C4-2B (cell line): ENCODE data around the gene SORBS2.

Experiments used
- H3K27ac ChIP-seq: fragments of 450-650 bp; 2 replicates; pipeline ENCODE4 v1.5.1; 2017
- ZFX ChIP-seq: fragments of 450-650 bp; IDR thresholded peaks from 2 replicates; pipeline ENCODE4 v1.6.1; 2017
- TF ChIP-seq, protein P1 (sequence below): fragments of 450-650 bp; conservative IDR thresholded peaks from 2 replicates; pipeline ENCODE4 v1.5.1; 2017; ENCODE audit warnings: mild to moderate bottlenecking

SORBS2 gene

DNA sequence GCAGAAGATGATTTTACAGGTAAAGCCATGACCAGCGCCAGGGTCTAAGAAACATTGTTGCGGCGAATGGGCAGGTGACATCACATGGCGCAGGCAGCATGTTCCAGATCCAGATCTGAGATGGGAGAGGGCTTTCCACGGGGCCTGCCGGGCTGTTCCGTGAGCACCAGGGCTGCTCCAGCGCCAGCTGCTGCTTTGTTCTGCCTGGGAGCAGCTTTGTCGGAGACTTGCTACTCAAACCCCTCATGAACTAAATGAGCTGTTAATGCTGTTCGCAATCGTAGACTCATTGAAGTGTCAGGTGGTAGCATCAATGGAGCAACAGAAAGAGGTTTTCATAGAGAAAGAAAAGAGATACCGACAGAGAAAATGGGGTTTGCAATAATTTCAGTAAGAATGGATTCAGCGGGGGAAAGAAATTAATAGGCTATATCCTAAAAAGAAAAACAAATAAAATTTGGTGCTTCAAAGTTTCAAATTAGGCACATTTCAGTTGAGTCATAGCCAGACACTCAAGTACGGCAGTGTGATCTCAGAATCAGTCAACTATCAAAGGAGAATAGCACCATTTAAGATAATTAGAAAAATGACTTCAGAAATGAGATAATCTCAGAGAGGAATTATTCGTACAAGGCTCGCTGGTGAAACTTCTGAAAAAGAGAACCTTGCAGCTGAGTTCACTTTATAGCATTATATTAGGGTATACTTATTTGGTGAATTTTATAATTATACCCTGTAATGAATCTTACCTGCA is 23.9 kb downstream of the SORBS2 start:
- TF ChIP-seq, protein P1, sequence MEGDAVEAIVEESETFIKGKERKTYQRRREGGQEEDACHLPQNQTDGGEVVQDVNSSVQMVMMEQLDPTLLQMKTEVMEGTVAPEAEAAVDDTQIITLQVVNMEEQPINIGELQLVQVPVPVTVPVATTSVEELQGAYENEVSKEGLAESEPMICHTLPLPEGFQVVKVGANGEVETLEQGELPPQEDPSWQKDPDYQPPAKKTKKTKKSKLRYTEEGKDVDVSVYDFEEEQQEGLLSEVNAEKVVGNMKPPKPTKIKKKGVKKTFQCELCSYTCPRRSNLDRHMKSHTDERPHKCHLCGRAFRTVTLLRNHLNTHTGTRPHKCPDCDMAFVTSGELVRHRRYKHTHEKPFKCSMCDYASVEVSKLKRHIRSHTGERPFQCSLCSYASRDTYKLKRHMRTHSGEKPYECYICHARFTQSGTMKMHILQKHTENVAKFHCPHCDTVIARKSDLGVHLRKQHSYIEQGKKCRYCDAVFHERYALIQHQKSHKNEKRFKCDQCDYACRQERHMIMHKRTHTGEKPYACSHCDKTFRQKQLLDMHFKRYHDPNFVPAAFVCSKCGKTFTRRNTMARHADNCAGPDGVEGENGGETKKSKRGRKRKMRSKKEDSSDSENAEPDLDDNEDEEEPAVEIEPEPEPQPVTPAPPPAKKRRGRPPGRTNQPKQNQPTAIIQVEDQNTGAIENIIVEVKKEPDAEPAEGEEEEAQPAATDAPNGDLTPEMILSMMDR, result no peak
- TF ChIP-seq ZFX, result no peak
- no peak overlapping the region for H3K27ac ChIP-seq

DNA sequence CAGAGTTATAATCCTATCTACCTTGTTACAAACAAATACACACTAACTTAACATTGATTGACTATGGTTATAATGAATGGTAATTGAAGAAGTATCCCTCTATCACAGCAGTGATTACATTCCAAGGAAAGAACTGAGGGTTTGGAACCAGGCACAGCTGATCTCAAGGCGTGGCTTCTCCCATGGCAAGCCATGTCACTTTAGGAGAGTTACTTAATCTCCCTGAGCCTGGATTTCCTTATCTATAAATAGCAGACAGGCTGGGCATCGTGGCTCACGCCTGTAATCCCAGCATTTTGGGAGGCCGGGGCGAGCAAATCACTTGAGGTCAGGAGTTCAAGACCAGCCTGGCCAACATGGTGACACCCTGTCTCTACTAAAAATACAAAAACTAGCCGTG is 25.6 kb downstream of the SORBS2 start:
- TF ChIP-seq, protein P1, result no peak
- TF ChIP-seq ZFX, result no peak
- no peak overlapping the region for H3K27ac ChIP-seq

DNA sequence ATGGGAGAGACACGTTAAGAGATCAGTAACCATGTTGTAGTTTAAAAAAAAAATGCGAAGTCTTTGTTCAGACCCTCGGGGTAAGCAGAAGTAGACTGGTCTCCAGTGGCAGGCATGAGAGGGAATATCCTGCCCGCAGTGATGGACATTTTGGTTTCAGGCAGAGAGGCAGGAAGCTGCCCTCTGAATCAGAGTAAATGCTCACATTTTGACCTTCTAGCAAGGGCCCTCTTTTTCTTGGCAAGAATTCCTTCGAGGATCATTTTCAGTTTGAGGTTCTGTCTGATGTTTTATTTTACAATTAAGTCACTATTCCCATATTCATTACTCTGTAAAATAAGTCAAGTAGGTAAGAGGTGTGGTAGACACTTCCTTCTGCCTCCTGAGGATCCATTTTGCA is 28.4 kb downstream of the SORBS2 start:
- TF ChIP-seq ZFX, result no peak
- TF ChIP-seq, protein P1, result no peak
- no peak overlapping the region for H3K27ac ChIP-seq

DNA sequence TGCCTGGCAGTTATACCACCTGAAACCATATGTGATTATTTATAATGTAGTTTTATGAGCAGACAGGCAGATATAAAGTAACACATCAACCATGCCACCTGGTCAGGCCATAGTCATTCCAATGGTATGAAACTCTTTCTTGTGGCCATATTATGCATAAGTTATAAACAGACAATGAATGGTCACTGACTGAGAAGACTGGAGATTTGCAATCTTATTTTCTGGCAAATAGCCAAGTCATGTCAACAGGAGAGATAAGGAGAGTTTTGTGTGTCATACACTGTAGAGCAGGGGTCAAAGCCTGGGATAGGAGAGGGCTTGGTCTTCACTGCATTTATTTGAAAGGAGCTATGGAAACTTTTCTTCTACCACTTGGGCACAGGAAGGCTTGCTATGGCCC is 29.5 kb downstream of the SORBS2 start:
- no peak for TF ChIP-seq ZFX
- TF ChIP-seq, protein P1, result no peak
- no peak overlapping the region for H3K27ac ChIP-seq

DNA sequence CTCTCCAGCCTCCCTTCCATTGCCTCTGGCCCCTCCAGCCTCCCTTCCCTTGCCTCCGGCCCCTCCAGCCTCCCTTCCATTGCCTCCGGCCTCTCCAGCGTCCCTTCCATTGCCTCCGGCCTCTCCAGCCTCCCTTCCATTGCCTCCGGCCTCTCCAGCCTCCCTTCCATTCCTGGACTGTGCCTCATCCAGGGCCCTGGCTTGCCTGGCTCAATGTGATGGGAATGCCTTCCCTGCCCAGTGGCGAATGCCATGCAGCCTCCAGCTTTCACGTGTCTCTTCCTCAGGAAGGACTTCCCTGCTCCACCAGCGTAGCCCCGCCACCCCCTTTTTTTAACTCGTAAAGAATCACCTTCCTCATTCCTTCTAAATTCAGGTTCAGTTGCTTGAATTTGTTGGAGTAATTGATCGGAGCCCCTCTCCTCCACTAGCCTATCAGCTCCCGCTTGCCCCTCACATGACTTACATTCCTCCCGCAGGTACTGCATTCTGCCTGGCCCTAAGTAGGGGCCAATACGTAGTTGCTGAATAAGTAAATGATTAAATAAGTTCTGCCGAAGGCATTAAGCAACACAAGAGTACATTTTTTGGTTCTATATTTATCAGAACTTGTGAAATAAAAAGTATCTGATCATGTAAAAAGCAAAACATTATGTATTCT is 30.3 kb downstream of the SORBS2 start:
- TF ChIP-seq ZFX, result no peak
- TF ChIP-seq, protein P1, result no peak
- no peak overlapping the region for H3K27ac ChIP-seq

DNA sequence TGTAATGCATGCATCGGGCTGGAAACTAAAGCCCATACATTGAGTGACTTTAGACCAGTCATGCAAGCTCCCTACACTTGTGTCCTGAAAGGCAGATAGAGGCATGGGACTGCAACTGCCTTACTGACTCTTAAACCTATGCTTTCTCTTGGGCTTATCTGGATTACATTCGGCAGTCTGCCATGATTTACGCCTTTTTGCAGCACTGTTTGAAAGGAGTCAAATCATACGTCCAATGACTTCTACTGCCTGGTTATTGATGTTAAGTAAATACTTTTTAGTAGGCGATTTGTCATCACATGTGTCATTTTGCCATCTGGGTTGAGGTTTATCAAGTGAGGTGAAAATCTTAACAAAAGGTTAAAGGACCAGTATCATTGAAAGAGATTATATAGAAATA is 31.5 kb downstream of the SORBS2 start:
- no peak overlapping the region for H3K27ac ChIP-seq
- TF ChIP-seq, protein P1, result no peak

DNA sequence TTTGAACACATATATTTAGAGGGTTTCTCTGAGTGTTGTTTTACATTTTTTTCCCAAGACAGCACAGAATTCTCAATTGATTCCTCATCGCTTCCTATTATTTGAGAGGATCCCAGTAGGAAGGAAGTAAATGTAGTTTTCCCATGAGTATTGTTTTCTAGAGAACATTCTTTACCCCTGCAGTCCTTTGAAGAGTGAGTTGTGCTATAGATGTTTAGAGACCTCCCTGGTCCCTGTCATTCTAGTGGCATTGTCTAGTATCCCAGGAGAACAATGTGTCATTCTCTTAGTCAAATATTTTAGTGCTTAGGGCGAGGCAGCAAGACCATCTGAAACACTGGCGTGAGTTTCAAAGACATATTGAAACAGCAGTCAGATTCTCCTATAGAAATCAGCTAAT is 32.5 kb downstream of the SORBS2 start:
- TF ChIP-seq, protein P1, result no peak
- no peak for TF ChIP-seq ZFX
- H3K27ac ChIP-seq, result no peak overlapping the region
